GM19324 (cell line): ENCODE measurements around the gene SHOC2.

Experiments used
- ATAC-seq: cut with Tn5 transposase; IDR thresholded peaks from one replicate; pipeline ENCODE4 v1.9.1; 2021; ENCODE audit warnings: mild to moderate bottlenecking, moderate library complexity; ENCODE audit not compliant: unreplicated experiment, low FRiP score

SHOC2 gene

GRCh38 chr10:111034598-111035310 lies 115.3 kb downstream of the SHOC2 start:
- no peak for ATAC-seq

GRCh38 chr10:111035542-111035941 lies 116.1 kb downstream of the SHOC2 start:
- ATAC-seq, result no peak

GRCh38 chr10:111037858-111038257 lies 118.5 kb downstream of the SHOC2 start:
- no peak for ATAC-seq

GRCh38 chr10:111039522-111039921 lies 120.1 kb downstream of the SHOC2 start:
- no peak for ATAC-seq

GRCh38 chr10:111057006-111057405 lies 137.6 kb downstream of the SHOC2 start:
- no peak for ATAC-seq
